ENCODE results near the gene VPS35L.

- no peak for TF ChIP-seq NFE2L2 (IDR thresholded peaks at IDR 0.05; ENCODE audit: low read length)
- no peak for TF ChIP-seq ZHX1 (CRISPR knock-in tag; IDR thresholded peaks at IDR 0.05; ENCODE audit: low read depth)
- TF ChIP-seq ARID2 (CRISPR knock-in tag; IDR thresholded peaks at IDR 0.05; ENCODE audit: borderline replicate concordance), result no peak
- TF ChIP-seq CTCF (CRISPR knock-in tag; IDR thresholded peaks at IDR 0.05), result no peak
- no peak for TF ChIP-seq MAFK (conservative IDR thresholded peaks at IDR 0.05 in 1 of 2, IDR thresholded peaks at IDR 0.05 in 1 of 2; ENCODE audit: low read length in 2 of 2)
- no peak for TF ChIP-seq CREB1 (IDR thresholded peaks at IDR 0.05)
- no peak for TF ChIP-seq CREB1 (CRISPR knock-in tag; IDR thresholded peaks at IDR 0.05)
- no peak for TF ChIP-seq ERF (CRISPR knock-in tag; IDR thresholded peaks at IDR 0.05)
- no peak for TF ChIP-seq SIX1 (CRISPR knock-in tag; IDR thresholded peaks at IDR 0.05; ENCODE audit: borderline replicate concordance)
- no peak for TF ChIP-seq ZNF317 (CRISPR knock-in tag; IDR thresholded peaks at IDR 0.05)
- TF ChIP-seq ZNF280D (CRISPR knock-in tag; IDR thresholded peaks at IDR 0.05), result no peak
- no peak for TF ChIP-seq SRSF9 (IDR thresholded peaks at IDR 0.05; ENCODE audit: borderline replicate concordance, insufficient read depth, low read depth, low read length, poor library complexity, severe bottlenecking)
- TF ChIP-seq RXRB (CRISPR knock-in tag; IDR thresholded peaks at IDR 0.05; ENCODE audit: borderline replicate concordance), result no peak
- TF ChIP-seq MAX (IDR thresholded peaks at IDR 0.05), result no peak
Measured at GRCh38 chr16:19698480-19699465, 143.3 kb downstream of the VPS35L start.

All from HepG2 (cell line).